Activated naive CD4-positive, alpha-beta T cell treated with anti-CD3 and anti-CD28 coated beads, Interleukin-2, amount 10 ng/mL, durations not matched to agents 7 days and 5 days (primary cell): ENCODE data around the gene ADGRG4.
"Not testable (repeated sequence)": the region's sequence is repeated elsewhere in the genome, so short reads cannot be mapped to it uniquely, and the experiment has no call there.

ENCODE experiments used
- CTCF ChIA-PET: fragments of 350-600 bp; sonication (Branson Sonifier 250); formaldehyde crosslinking; loops from one replicate; lab custom pipeline; 2021; ENCODE audit warnings: antibody characterized with exemption; lab: Charles Lee
- DNase-seq: peaks from one replicate; pipeline ENCODE4 v3.0.0-alpha.2; 2020
- H3K27ac Mint-ChIP-seq: one replicate; pipeline ENCODE4 v1.8.0; 2021; ENCODE audit warnings: mild to moderate bottlenecking, moderate library complexity, mixed read lengths
- H3K27me3 Mint-ChIP-seq: one replicate; pipeline ENCODE4 v1.8.0; 2021; ENCODE audit warnings: mild to moderate bottlenecking, mixed read lengths
- H3K36me3 Mint-ChIP-seq: one replicate; pipeline ENCODE4 v1.8.0; 2021; ENCODE audit warnings: mixed read lengths
- H3K4me1 Mint-ChIP-seq: one replicate; pipeline ENCODE4 v1.8.0; 2021; ENCODE audit warnings: mixed read lengths
- H3K4me3 Mint-ChIP-seq: one replicate; pipeline ENCODE4 v1.8.0; 2021; ENCODE audit warnings: mild to moderate bottlenecking, moderate library complexity, mixed read lengths
- H3K9me3 Mint-ChIP-seq: one replicate; pipeline ENCODE4 v1.8.0; 2021; ENCODE audit warnings: mixed read lengths

The ADGRG4 gene

GRCh38 chrX:136386173-136386572, 85.4 kb downstream of the ADGRG4 start:
- Mint-ChIP-seq H3K4me3 (no peak overlapping the region), H3K4me1 (no peaks in the 10 kb centered on the region), H3K27ac (no peak overlapping the region), H3K36me3 (no peaks in the 10 kb centered on the region), H3K9me3 (no peaks in the 10 kb centered on the region), H3K27me3 (peaks cover 16% of the 10 kb centered on the region)
- CTCF ChIA-PET = no interaction called here
- DNase-seq = no peak

- Mint-ChIP-seq H3K4me1 (no peaks in the 10 kb centered on the region), H3K27me3 (peaks cover 14% of the 10 kb centered on the region), H3K9me3 (no peaks in the 10 kb centered on the region), H3K4me3 (no peak overlapping the region), H3K27ac (no peak overlapping the region), H3K36me3 (no peaks in the 10 kb centered on the region)
- no peak for DNase-seq
- CTCF ChIA-PET = no interaction called here
These were observed 86.1 kb downstream of the ADGRG4 start for GRCh38 chrX:136386826-136387225.

GRCh38 chrX:136387951-136388502, 87.3 kb downstream of the ADGRG4 start:
- H3K9me3 Mint-ChIP-seq = no peaks in the 10 kb centered on the region
- no peaks in the 10 kb centered on the region for H3K36me3 Mint-ChIP-seq
- CTCF ChIA-PET = interaction anchor here (1.4 kb wide), 1 partner anchor 51 kb away, joined by 3 read pairs; no protein-coding TSS in a partner anchor

GRCh38 chrX:136390921-136391320, 90.2 kb downstream of the ADGRG4 start:
- Mint-ChIP-seq H3K4me3 (no peak overlapping the region), H3K36me3 (no peaks in the 10 kb centered on the region), H3K27me3 (peaks cover 8% of the 10 kb centered on the region), H3K4me1 (no peaks in the 10 kb centered on the region), H3K27ac (no peak overlapping the region), H3K9me3 (no peaks in the 10 kb centered on the region)
- DNase-seq = no peak
- CTCF ChIA-PET = no interaction called here

More at GRCh38 chrX:136387951-136388502, 87.3 kb downstream of the ADGRG4 start:
- Mint-ChIP-seq H3K27me3 (peaks cover 8% of the 10 kb centered on the region), H3K27ac (no peak overlapping the region), H3K4me3 (no peak overlapping the region), H3K4me1 (no peaks in the 10 kb centered on the region)
- no peak for DNase-seq

- no peaks in the 10 kb centered on the region for H3K9me3 Mint-ChIP-seq
- no peak for DNase-seq
These were observed 94.5 kb downstream of the ADGRG4 start for GRCh38 chrX:136395271-136395670.

GRCh38 chrX:136397001-136397400, 96.2 kb downstream of the ADGRG4 start:
- Mint-ChIP-seq H3K36me3 (no peaks in the 10 kb centered on the region), H3K27ac (no peak overlapping the region), H3K4me3 (no peak overlapping the region), H3K9me3 (no peaks in the 10 kb centered on the region), H3K4me1 (no peaks in the 10 kb centered on the region), H3K27me3 (no peaks in the 10 kb centered on the region)
- CTCF ChIA-PET = interaction anchor here (1.4 kb wide), 1 partner anchor 13 kb away, joined by 5 read pairs; no protein-coding TSS in a partner anchor
- no peak for DNase-seq

More at GRCh38 chrX:136395271-136395670, 94.5 kb downstream of the ADGRG4 start:
- Mint-ChIP-seq H3K27me3 (peaks cover 4% of the 10 kb centered on the region), H3K36me3 (no peaks in the 10 kb centered on the region), H3K4me3 (no peak overlapping the region), H3K27ac (no peak overlapping the region), H3K4me1 (no peaks in the 10 kb centered on the region)
- CTCF ChIA-PET = no interaction called here

GRCh38 chrX:136405126-136405525, 104.4 kb downstream of the ADGRG4 start:
- CTCF ChIA-PET = no interaction called here
- Mint-ChIP-seq H3K9me3 (no peaks in the 10 kb centered on the region), H3K4me3 (no peak overlapping the region), H3K27ac (no peak overlapping the region), H3K27me3 (no peaks in the 10 kb centered on the region), H3K36me3 (no peaks in the 10 kb centered on the region), H3K4me1 (no peaks in the 10 kb centered on the region)
- no peak for DNase-seq

- Mint-ChIP-seq H3K27ac (no peak overlapping the region), H3K4me1 (no peaks in the 10 kb centered on the region), H3K27me3 (no peaks in the 10 kb centered on the region), H3K9me3 (no peaks in the 10 kb centered on the region), H3K4me3 (no peak overlapping the region), H3K36me3 (no peaks in the 10 kb centered on the region)
- no peak for DNase-seq
- CTCF ChIA-PET = no interaction called here
These were observed 117.0 kb downstream of the ADGRG4 start for GRCh38 chrX:136417806-136418205.

- H3K36me3 Mint-ChIP-seq = no peaks in the 10 kb centered on the region
- CTCF ChIA-PET = no interaction called here
- H3K9me3 Mint-ChIP-seq = no peaks in the 10 kb centered on the region
- no peak overlapping the region for H3K4me3 Mint-ChIP-seq
- no peak overlapping the region for H3K27ac Mint-ChIP-seq
- no peaks in the 10 kb centered on the region for H3K27me3 Mint-ChIP-seq
- no peak for DNase-seq
- no peaks in the 10 kb centered on the region for H3K4me1 Mint-ChIP-seq
These were observed 120.6 kb downstream of the ADGRG4 start for GRCh38 chrX:136421338-136421737.

GRCh38 chrX:136423724-136424123, 123.0 kb downstream of the ADGRG4 start:
- Mint-ChIP-seq H3K4me3 (no peak overlapping the region), H3K4me1 (no peaks in the 10 kb centered on the region), H3K27ac (no peak overlapping the region), H3K27me3 (no peaks in the 10 kb centered on the region), H3K9me3 (no peaks in the 10 kb centered on the region), H3K36me3 (no peaks in the 10 kb centered on the region)
- CTCF ChIA-PET = no interaction called here
- DNase-seq = no peak

- Mint-ChIP-seq H3K4me3 (no peak overlapping the region), H3K27ac (no peak overlapping the region), H3K36me3 (no peaks in the 10 kb centered on the region), H3K27me3 (no peaks in the 10 kb centered on the region), H3K4me1 (no peaks in the 10 kb centered on the region), H3K9me3 (no peaks in the 10 kb centered on the region)
- DNase-seq = no peak
- CTCF ChIA-PET = no interaction called here
These were observed 125.2 kb downstream of the ADGRG4 start for GRCh38 chrX:136425996-136426395.

GRCh38 chrX:136431625-136432024, 130.9 kb downstream of the ADGRG4 start:
- no peaks in the 10 kb centered on the region for H3K4me1 Mint-ChIP-seq
- H3K36me3 Mint-ChIP-seq = no peaks in the 10 kb centered on the region
- H3K27me3 Mint-ChIP-seq = no peaks in the 10 kb centered on the region
- H3K27ac Mint-ChIP-seq = no peak overlapping the region
- no peak overlapping the region for H3K4me3 Mint-ChIP-seq
- no peaks in the 10 kb centered on the region for H3K9me3 Mint-ChIP-seq
- CTCF ChIA-PET = no interaction called here
- no peak for DNase-seq

- CTCF ChIA-PET = no interaction called here
- no peak overlapping the region for H3K27ac Mint-ChIP-seq
- H3K36me3 Mint-ChIP-seq = no peaks in the 10 kb centered on the region
- DNase-seq = no peak
- H3K4me1 Mint-ChIP-seq = no peaks in the 10 kb centered on the region
- no peak overlapping the region for H3K4me3 Mint-ChIP-seq
- no peaks in the 10 kb centered on the region for H3K9me3 Mint-ChIP-seq
- no peaks in the 10 kb centered on the region for H3K27me3 Mint-ChIP-seq
These were observed 137.0 kb downstream of the ADGRG4 start for GRCh38 chrX:136437774-136438173.

GRCh38 chrX:136438192-136438591, 137.4 kb downstream of the ADGRG4 start:
- Mint-ChIP-seq H3K9me3 (no peaks in the 10 kb centered on the region), H3K4me1 (no peaks in the 10 kb centered on the region), H3K27ac (no peak overlapping the region), H3K27me3 (no peaks in the 10 kb centered on the region), H3K36me3 (no peaks in the 10 kb centered on the region), H3K4me3 (no peak overlapping the region)
- DNase-seq = no peak
- CTCF ChIA-PET = no interaction called here

GRCh38 chrX:136445674-136446073, 144.9 kb downstream of the ADGRG4 start:
- DNase-seq, H3K9me3 Mint-ChIP-seq, H3K27ac Mint-ChIP-seq, H3K4me3 Mint-ChIP-seq, CTCF ChIA-PET, H3K36me3 Mint-ChIP-seq, H3K4me1 Mint-ChIP-seq, H3K27me3 Mint-ChIP-seq: not testable (repeated sequence)
